ENCODE data around the gene KCTD17.
A peak's percentile ranks its signal among the peaks of the same experiment; 100 is the strongest.

The KCTD17 gene

GRCh38 chr22:37032535-37033460 lies 18.7 kb upstream of the KCTD17 start:
- H3K23ac ChIP-seq (ENCODE audit: low read length) = no peak overlapping the region
- no peak overlapping the region for H4K8ac ChIP-seq (ENCODE audit: low read depth, low read length)
- H3K4me2 ChIP-seq (ENCODE audit: low read length) = no peak overlapping the region
- no peak overlapping the region for H3K56ac ChIP-seq (ENCODE audit: low read length)
- H2BK120ac ChIP-seq (ENCODE audit: low read depth, low read length) = no peak overlapping the region
- H3K27ac ChIP-seq (ENCODE audit: low read depth, low read length) = no peak overlapping the region
- H3K4me1 ChIP-seq (ENCODE audit: control insufficient read depth, low read depth, low read length) = no peaks in the 10 kb centered on the region
- no peaks in the 10 kb centered on the region for H3K27me3 ChIP-seq (ENCODE audit: insufficient read depth, low read length, poor library complexity)
- no CpG with 5 or more reads among the region's 18 CpGs for whole genome bisulfite sequencing (ENCODE audit: extremely low coverage, insufficient coverage, low lambda C conversion rate)
- H2BK15ac ChIP-seq (replicated peaks; ENCODE audit: low read depth) = no peak overlapping the region
- H3K79me1 ChIP-seq (ENCODE audit: low read length) = no peaks in the 10 kb centered on the region
- no peak overlapping the region for H4K5ac ChIP-seq (ENCODE audit: low read length)
- no peak overlapping the region for H2BK5ac ChIP-seq (ENCODE audit: low read length)
- H3K4me3 ChIP-seq (ENCODE audit: low read length) = no peak overlapping the region
- H2AK5ac ChIP-seq (ENCODE audit: low read length) = no peak overlapping the region
- no peaks in the 10 kb centered on the region for H3K79me2 ChIP-seq (ENCODE audit: control insufficient read depth, insufficient read depth, low read length)
- no peak overlapping the region for H3K9ac ChIP-seq (ENCODE audit: low read length)
- no peak overlapping the region for H3K4ac ChIP-seq (ENCODE audit: low read depth, low read length)
- H3K18ac ChIP-seq (ENCODE audit: low read length) = no peak overlapping the region
- peak; percentile 72 for DNase-seq
- peaks cover 2% of the 10 kb centered on the region for H3K36me3 ChIP-seq (ENCODE audit: control insufficient read depth, insufficient read depth, low read length)

- Histone ChIP-seq H3K27ac (ENCODE audit: low read depth, low read length) (no peak overlapping the region), H3K18ac (ENCODE audit: low read length) (no peak overlapping the region), H2BK5ac (ENCODE audit: low read length) (no peak overlapping the region), H3K79me1 (ENCODE audit: low read length) (no peaks in the 10 kb centered on the region), H3K79me2 (ENCODE audit: control insufficient read depth, insufficient read depth, low read length) (no peaks in the 10 kb centered on the region), H3K9ac (ENCODE audit: low read length) (no peak overlapping the region), H3K4me3 (ENCODE audit: low read length) (no peak overlapping the region), H4K5ac (ENCODE audit: low read length) (no peak overlapping the region), H3K4ac (ENCODE audit: low read depth, low read length) (no peak overlapping the region), H2BK15ac (replicated peaks; ENCODE audit: low read depth) (no peak overlapping the region), H3K36me3 (ENCODE audit: control insufficient read depth, insufficient read depth, low read length) (peaks cover 2% of the 10 kb centered on the region), H4K8ac (ENCODE audit: low read depth, low read length) (no peak overlapping the region), H2AK5ac (ENCODE audit: low read length) (no peak overlapping the region), H3K4me2 (ENCODE audit: low read length) (no peak overlapping the region), H3K56ac (ENCODE audit: low read length) (no peak overlapping the region), H3K23ac (ENCODE audit: low read length) (no peak overlapping the region), H3K27me3 (ENCODE audit: insufficient read depth, low read length, poor library complexity) (no peaks in the 10 kb centered on the region), H3K4me1 (ENCODE audit: control insufficient read depth, low read depth, low read length) (no peaks in the 10 kb centered on the region), H2BK120ac (ENCODE audit: low read depth, low read length) (no peak overlapping the region)
- no CpG with 5 or more reads among the region's 23 CpGs for WGBS (ENCODE audit: extremely low coverage, insufficient coverage, low lambda C conversion rate)
- no peak for DNase-seq
These were observed 17.7 kb upstream of the KCTD17 start for GRCh38 chr22:37033605-37034430.

- H4K8ac ChIP-seq (ENCODE audit: low read depth, low read length) = no peak overlapping the region
- H3K9ac ChIP-seq (ENCODE audit: low read length) = no peak overlapping the region
- DNase-seq = no peak
- no peaks in the 10 kb centered on the region for H3K79me1 ChIP-seq (ENCODE audit: low read length)
- no peaks in the 10 kb centered on the region for H3K27me3 ChIP-seq (ENCODE audit: insufficient read depth, low read length, poor library complexity)
- H2BK15ac ChIP-seq (replicated peaks; ENCODE audit: low read depth) = no peak overlapping the region
- H3K56ac ChIP-seq (ENCODE audit: low read length) = no peak overlapping the region
- no peaks in the 10 kb centered on the region for H3K36me3 ChIP-seq (ENCODE audit: control insufficient read depth, insufficient read depth, low read length)
- no peak overlapping the region for H3K4me3 ChIP-seq (ENCODE audit: low read length)
- no peak overlapping the region for H3K4me2 ChIP-seq (ENCODE audit: low read length)
- no peak overlapping the region for H2BK5ac ChIP-seq (ENCODE audit: low read length)
- H2AK5ac ChIP-seq (ENCODE audit: low read length) = no peak overlapping the region
- no CpG with 5 or more reads among the region's 11 CpGs for WGBS (ENCODE audit: extremely low coverage, insufficient coverage, low lambda C conversion rate)
- H3K4ac ChIP-seq (ENCODE audit: low read depth, low read length) = no peak overlapping the region
- H3K4me1 ChIP-seq (ENCODE audit: control insufficient read depth, low read depth, low read length) = no peaks in the 10 kb centered on the region
- no peak overlapping the region for H2BK120ac ChIP-seq (ENCODE audit: low read depth, low read length)
- H3K18ac ChIP-seq (ENCODE audit: low read length) = no peak overlapping the region
- H3K79me2 ChIP-seq (ENCODE audit: control insufficient read depth, insufficient read depth, low read length) = no peaks in the 10 kb centered on the region
- no peak overlapping the region for H4K5ac ChIP-seq (ENCODE audit: low read length)
- no peak overlapping the region for H3K23ac ChIP-seq (ENCODE audit: low read length)
- H3K27ac ChIP-seq (ENCODE audit: low read depth, low read length) = no peak overlapping the region
These were observed 14.7 kb upstream of the KCTD17 start for GRCh38 chr22:37036655-37037377.

- Histone ChIP-seq H3K18ac (ENCODE audit: low read length) (no peak overlapping the region), H3K4me3 (ENCODE audit: low read length) (no peak overlapping the region), H3K79me1 (ENCODE audit: low read length) (no peaks in the 10 kb centered on the region), H3K23ac (ENCODE audit: low read length) (no peak overlapping the region), H3K9ac (ENCODE audit: low read length) (no peak overlapping the region), H3K4me1 (ENCODE audit: control insufficient read depth, low read depth, low read length) (no peaks in the 10 kb centered on the region), H3K79me2 (ENCODE audit: control insufficient read depth, insufficient read depth, low read length) (no peaks in the 10 kb centered on the region), H2AK5ac (ENCODE audit: low read length) (no peak overlapping the region), H4K5ac (ENCODE audit: low read length) (no peak overlapping the region), H3K27me3 (ENCODE audit: insufficient read depth, low read length, poor library complexity) (no peaks in the 10 kb centered on the region), H3K56ac (ENCODE audit: low read length) (no peak overlapping the region), H3K4ac (ENCODE audit: low read depth, low read length) (no peak overlapping the region), H2BK120ac (ENCODE audit: low read depth, low read length) (no peak overlapping the region), H3K27ac (ENCODE audit: low read depth, low read length) (no peak overlapping the region), H3K4me2 (ENCODE audit: low read length) (no peak overlapping the region), H3K36me3 (ENCODE audit: control insufficient read depth, insufficient read depth, low read length) (no peaks in the 10 kb centered on the region), H2BK15ac (replicated peaks; ENCODE audit: low read depth) (no peak overlapping the region), H2BK5ac (ENCODE audit: low read length) (no peak overlapping the region), H4K8ac (ENCODE audit: low read depth, low read length) (no peak overlapping the region)
- DNase-seq = no peak
- whole genome bisulfite sequencing (ENCODE audit: extremely low coverage, insufficient coverage, low lambda C conversion rate) = no CpG with 5 or more reads among the region's 14 CpGs
These were observed 13.9 kb upstream of the KCTD17 start for GRCh38 chr22:37037669-37038068.

- no peak overlapping the region for H3K27ac ChIP-seq (ENCODE audit: low read depth, low read length)
- H3K4me2 ChIP-seq (ENCODE audit: low read length) = no peak overlapping the region
- H2BK120ac ChIP-seq (ENCODE audit: low read depth, low read length) = no peak overlapping the region
- H3K9ac ChIP-seq (ENCODE audit: low read length) = no peak overlapping the region
- H3K27me3 ChIP-seq (ENCODE audit: insufficient read depth, low read length, poor library complexity) = no peaks in the 10 kb centered on the region
- no peak overlapping the region for H3K18ac ChIP-seq (ENCODE audit: low read length)
- H2BK5ac ChIP-seq (ENCODE audit: low read length) = no peak overlapping the region
- H3K23ac ChIP-seq (ENCODE audit: low read length) = no peak overlapping the region
- no peak overlapping the region for H3K4me3 ChIP-seq (ENCODE audit: low read length)
- H2BK15ac ChIP-seq (replicated peaks; ENCODE audit: low read depth) = no peak overlapping the region
- DNase-seq = no peak
- no peaks in the 10 kb centered on the region for H3K79me2 ChIP-seq (ENCODE audit: control insufficient read depth, insufficient read depth, low read length)
- H4K8ac ChIP-seq (ENCODE audit: low read depth, low read length) = no peak overlapping the region
- H2AK5ac ChIP-seq (ENCODE audit: low read length) = no peak overlapping the region
- no peak overlapping the region for H3K56ac ChIP-seq (ENCODE audit: low read length)
- no peaks in the 10 kb centered on the region for H3K79me1 ChIP-seq (ENCODE audit: low read length)
- WGBS (ENCODE audit: extremely low coverage, insufficient coverage, low lambda C conversion rate) = no CpG with 5 or more reads among the region's 2 CpGs
- H3K4ac ChIP-seq (ENCODE audit: low read depth, low read length) = no peak overlapping the region
- H3K4me1 ChIP-seq (ENCODE audit: control insufficient read depth, low read depth, low read length) = no peaks in the 10 kb centered on the region
- H4K5ac ChIP-seq (ENCODE audit: low read length) = no peak overlapping the region
- H3K36me3 ChIP-seq (ENCODE audit: control insufficient read depth, insufficient read depth, low read length) = no peaks in the 10 kb centered on the region
These were observed 12.1 kb upstream of the KCTD17 start for GRCh38 chr22:37039466-37039865.

All from mesendoderm (in vitro differentiated cells).